ENCODE results near the gene LINGO1.

Gene LINGO1

DNA sequence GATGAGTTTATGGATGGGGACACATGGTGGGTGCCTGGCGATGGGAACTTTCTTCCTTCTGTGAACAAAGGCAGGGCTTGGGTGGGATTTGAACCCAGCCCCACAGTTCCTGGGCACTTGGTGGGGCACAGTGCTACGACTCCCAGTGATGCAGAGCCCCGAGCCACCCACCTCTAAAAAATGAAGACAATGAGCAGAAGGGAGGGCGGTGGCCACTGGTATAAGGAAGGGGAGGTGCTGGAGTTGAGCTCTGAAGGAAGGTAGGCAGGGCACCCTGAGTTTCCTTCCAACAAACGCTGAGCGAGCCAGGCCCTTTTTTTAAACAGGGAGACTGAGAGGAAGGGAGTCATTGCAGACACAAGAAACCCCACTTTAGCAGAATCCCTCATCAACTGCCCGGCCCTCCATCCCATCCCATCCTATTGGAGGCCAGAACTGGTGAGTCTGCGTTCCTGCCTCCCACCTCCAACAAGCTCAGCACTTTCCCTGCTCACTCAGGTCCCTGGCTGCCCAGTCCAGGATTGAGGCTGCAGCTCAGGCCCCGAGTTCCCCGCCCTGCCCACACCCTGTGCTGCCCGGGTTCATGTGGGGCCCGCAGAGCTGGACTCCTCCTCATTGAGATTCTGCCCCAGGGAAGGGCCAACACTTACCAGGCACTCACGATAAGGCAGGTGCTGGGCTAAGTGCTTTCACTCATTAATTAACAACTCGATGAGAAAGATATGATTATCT lies 57.3 kb downstream of the LINGO1 start:
- H3K36me3 ChIP-seq (ENCODE audit: control insufficient read depth, insufficient read depth, low read length): no peaks in the 10 kb centered on the region
- DNase-seq (ENCODE audit: extremely low read depth, insufficient read length): no peak
- TF ChIP-seq, protein P1, sequence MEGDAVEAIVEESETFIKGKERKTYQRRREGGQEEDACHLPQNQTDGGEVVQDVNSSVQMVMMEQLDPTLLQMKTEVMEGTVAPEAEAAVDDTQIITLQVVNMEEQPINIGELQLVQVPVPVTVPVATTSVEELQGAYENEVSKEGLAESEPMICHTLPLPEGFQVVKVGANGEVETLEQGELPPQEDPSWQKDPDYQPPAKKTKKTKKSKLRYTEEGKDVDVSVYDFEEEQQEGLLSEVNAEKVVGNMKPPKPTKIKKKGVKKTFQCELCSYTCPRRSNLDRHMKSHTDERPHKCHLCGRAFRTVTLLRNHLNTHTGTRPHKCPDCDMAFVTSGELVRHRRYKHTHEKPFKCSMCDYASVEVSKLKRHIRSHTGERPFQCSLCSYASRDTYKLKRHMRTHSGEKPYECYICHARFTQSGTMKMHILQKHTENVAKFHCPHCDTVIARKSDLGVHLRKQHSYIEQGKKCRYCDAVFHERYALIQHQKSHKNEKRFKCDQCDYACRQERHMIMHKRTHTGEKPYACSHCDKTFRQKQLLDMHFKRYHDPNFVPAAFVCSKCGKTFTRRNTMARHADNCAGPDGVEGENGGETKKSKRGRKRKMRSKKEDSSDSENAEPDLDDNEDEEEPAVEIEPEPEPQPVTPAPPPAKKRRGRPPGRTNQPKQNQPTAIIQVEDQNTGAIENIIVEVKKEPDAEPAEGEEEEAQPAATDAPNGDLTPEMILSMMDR (IDR thresholded peaks at IDR 0.05; ENCODE audit: insufficient read depth, low read length, poor library complexity, severe bottlenecking): no peak
- H3K27me3 ChIP-seq (replicated peaks; ENCODE audit: control insufficient read depth, insufficient read depth, low read length): peaks cover 3% of the 10 kb centered on the region
- no peak overlapping the region for H3K4me3 ChIP-seq (replicated peaks; ENCODE audit: low read depth, low read length)

DNA sequence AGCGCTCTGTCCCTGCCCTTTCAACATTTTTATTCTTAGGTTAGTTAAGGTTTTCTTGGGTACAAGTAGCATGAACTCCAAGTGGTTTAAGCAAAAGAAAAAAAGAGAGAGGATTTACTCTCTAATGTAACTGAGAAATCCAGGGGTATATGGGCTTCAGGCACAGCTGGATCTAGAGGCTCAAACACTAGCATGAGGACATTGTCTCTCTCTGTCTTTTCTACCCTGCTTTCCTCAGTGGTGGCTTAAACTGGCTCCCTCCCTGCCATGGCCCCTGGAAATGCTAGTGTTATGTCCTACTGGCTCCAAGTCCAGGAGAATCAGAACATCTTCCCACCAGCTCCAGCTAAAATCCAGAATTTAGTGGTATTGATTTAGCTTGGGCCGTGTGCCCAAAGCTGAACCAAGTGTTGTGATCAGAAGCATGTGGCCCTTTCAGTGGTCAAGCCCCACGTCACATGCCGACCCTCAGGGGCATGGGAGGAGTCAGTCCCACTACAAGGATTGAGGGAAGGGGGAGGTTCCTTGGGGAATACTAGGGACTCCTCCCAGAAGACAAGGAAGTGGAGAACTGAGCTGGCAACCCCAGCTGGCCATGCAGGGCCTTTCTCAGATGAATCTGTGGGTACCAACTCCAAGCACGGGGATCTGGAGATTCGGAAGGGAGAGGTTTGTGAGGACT lies 58.0 kb downstream of the LINGO1 start:
- peaks cover 3% of the 10 kb centered on the region for H3K27me3 ChIP-seq (replicated peaks; ENCODE audit: control insufficient read depth, insufficient read depth, low read length)
- no peak for DNase-seq (ENCODE audit: extremely low read depth, insufficient read length)
- no peaks in the 10 kb centered on the region for H3K36me3 ChIP-seq (ENCODE audit: control insufficient read depth, insufficient read depth, low read length)
- no peak overlapping the region for H3K4me3 ChIP-seq (replicated peaks; ENCODE audit: low read depth, low read length)
- TF ChIP-seq, protein P1 (IDR thresholded peaks at IDR 0.05; ENCODE audit: insufficient read depth, low read length, poor library complexity, severe bottlenecking): no peak

DNA sequence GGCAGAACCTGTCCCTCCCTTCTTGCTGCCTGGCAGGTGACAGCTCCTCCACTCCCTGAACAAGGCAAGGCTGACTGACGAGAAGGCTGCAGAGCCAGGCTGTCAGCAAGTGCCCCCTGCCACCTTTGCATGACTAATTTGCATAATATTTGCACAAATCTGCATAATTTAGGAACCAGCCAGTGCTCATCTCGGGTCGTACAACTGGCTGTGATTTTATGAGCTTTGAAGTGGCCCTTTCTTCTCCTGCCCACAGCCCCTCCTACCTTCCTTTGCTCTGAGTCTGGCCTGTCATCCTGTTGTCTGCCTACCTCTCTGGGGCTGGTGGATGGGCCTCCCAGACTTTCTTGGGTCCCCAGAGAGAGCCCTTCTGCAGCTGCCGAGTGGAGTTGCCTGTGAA lies 58.9 kb downstream of the LINGO1 start:
- DNase-seq (ENCODE audit: extremely low read depth, insufficient read length): no peak
- Histone ChIP-seq H3K27me3 (replicated peaks; ENCODE audit: control insufficient read depth, insufficient read depth, low read length) (peaks cover 3% of the 10 kb centered on the region), H3K4me3 (replicated peaks; ENCODE audit: low read depth, low read length) (no peak overlapping the region), H3K36me3 (ENCODE audit: control insufficient read depth, insufficient read depth, low read length) (no peaks in the 10 kb centered on the region)
- TF ChIP-seq, protein P1 (IDR thresholded peaks at IDR 0.05; ENCODE audit: insufficient read depth, low read length, poor library complexity, severe bottlenecking): no peak

DNA sequence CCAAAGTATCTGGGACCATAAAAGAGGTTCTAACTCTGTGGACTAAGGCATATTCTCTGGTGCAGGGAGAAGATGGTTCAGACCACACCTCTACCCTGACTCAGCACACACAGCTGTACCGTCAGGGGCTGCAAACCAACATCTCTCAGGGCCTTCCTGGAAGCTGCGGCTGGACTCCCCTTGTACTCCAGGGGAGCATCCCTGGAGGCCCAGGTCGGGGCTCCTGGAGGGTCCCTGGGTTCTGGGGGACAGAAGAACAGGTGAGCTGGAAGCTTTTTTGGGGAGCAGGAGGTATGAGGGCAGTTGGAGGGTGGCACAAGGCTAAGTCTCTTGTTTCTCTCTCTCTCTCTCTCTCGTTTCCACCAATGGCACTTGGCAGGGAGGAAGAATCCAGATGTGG lies 60.5 kb downstream of the LINGO1 start:
- no peak for DNase-seq (ENCODE audit: extremely low read depth, insufficient read length)
- Histone ChIP-seq H3K36me3 (ENCODE audit: control insufficient read depth, insufficient read depth, low read length) (no peaks in the 10 kb centered on the region), H3K27me3 (replicated peaks; ENCODE audit: control insufficient read depth, insufficient read depth, low read length) (peaks cover 3% of the 10 kb centered on the region), H3K4me3 (replicated peaks; ENCODE audit: low read depth, low read length) (no peak overlapping the region)
- TF ChIP-seq, protein P1 (IDR thresholded peaks at IDR 0.05; ENCODE audit: insufficient read depth, low read length, poor library complexity, severe bottlenecking): no peak

DNA sequence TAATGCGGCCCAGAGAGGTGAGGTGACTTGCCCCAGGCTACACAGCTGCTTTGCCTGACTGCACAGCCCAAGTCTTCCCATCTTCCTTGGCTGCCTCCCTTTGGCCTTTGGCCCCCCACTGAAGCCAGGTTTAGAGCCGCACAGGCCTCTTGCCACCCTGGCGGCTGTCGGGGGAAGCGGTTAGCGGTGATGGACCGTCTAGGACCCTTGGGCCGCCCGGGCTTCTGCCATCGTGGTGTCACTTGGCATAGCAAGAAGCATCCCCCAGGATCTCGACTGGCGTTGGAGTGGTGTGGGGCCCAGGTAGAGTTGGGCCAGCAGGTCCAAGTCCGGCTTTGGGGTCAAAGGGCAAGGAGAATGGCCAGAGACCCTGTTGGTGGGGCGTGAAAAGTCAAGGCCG lies 61.0 kb downstream of the LINGO1 start:
- peaks cover 3% of the 10 kb centered on the region for H3K27me3 ChIP-seq (replicated peaks; ENCODE audit: control insufficient read depth, insufficient read depth, low read length)
- DNase-seq (ENCODE audit: extremely low read depth, insufficient read length): no peak
- no peaks in the 10 kb centered on the region for H3K36me3 ChIP-seq (ENCODE audit: control insufficient read depth, insufficient read depth, low read length)
- TF ChIP-seq, protein P1 (IDR thresholded peaks at IDR 0.05; ENCODE audit: insufficient read depth, low read length, poor library complexity, severe bottlenecking): no peak
- H3K4me3 ChIP-seq (replicated peaks; ENCODE audit: low read depth, low read length): no peak overlapping the region

Measured in GM06990 (cell line).